GM12873 (cell line): Measurements from ENCODE around the gene CBARP.

ENCODE experiments used
- CTCF ChIP-seq: IDR thresholded peaks from 2 replicates; pipeline ENCODE4 v1.5.1; 2012; ENCODE audit warnings: low read depth, mild to moderate bottlenecking, moderate library complexity, low read length, control low read depth; ENCODE audit not compliant: insufficient read depth; ENCODE audit errors: missing control alignments

Gene CBARP

GRCh38 chr19:1255186-1256161, 17.7 kb upstream of the CBARP start:
- TF ChIP-seq CTCF, result no peak

- TF ChIP-seq CTCF, result no peak
Measured at GRCh38 chr19:1254530-1255185, 16.9 kb upstream of the CBARP start.

- no peak for TF ChIP-seq CTCF
Measured at GRCh38 chr19:1254081-1254527, 16.3 kb upstream of the CBARP start.

GRCh38 chr19:1253514-1254080, 15.8 kb upstream of the CBARP start:
- TF ChIP-seq CTCF, result no peak

- no peak for TF ChIP-seq CTCF
Measured at GRCh38 chr19:1252821-1253513, 15.2 kb upstream of the CBARP start.

GRCh38 chr19:1252221-1252820, 14.5 kb upstream of the CBARP start:
- no peak for TF ChIP-seq CTCF
